IPS-18c (cell line): ENCODE data around the gene CHMP6.

Experiments used
- H3K4me3 ChIP-seq: 2 replicates; pipeline ENCODE4 v1.7.0; 2013; ENCODE audit warnings: low read depth, mild to moderate bottlenecking, low read length, moderate library complexity; ENCODE audit not compliant: insufficient read depth
- H3K9me3 ChIP-seq: one replicate; pipeline ENCODE4 v1.6.1; 2013; ENCODE audit warnings: mild to moderate bottlenecking, low read length, moderate library complexity; ENCODE audit not compliant: control insufficient read depth, insufficient read depth

CHMP6 gene

GRCh38 chr17:80953471-80954315 is 37.9 kb upstream of the CHMP6 start:
- Histone ChIP-seq H3K9me3 (no peaks in the 10 kb centered on the region), H3K4me3 (no peak overlapping the region)

DNA sequence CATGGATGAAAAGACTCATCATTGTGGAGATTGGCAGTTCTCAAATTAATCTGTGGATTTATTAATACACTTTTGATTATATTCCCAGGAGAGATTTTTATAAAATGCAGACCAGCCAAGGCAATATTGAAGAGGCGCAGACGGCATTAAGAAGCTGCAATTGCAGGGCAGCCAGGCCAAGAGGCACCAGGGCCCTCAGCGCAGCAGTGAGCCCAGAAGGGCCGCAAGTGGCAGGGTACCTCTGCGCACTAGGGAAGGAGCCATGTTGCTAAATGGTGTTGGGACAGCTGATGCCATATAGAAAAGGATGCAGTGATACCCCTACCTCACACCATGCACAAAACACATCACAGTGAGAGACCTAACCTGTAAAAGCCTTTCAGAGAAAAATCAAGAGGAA is 36.6 kb upstream of the CHMP6 start:
- Histone ChIP-seq H3K4me3 (no peak overlapping the region), H3K9me3 (no peaks in the 10 kb centered on the region)

DNA sequence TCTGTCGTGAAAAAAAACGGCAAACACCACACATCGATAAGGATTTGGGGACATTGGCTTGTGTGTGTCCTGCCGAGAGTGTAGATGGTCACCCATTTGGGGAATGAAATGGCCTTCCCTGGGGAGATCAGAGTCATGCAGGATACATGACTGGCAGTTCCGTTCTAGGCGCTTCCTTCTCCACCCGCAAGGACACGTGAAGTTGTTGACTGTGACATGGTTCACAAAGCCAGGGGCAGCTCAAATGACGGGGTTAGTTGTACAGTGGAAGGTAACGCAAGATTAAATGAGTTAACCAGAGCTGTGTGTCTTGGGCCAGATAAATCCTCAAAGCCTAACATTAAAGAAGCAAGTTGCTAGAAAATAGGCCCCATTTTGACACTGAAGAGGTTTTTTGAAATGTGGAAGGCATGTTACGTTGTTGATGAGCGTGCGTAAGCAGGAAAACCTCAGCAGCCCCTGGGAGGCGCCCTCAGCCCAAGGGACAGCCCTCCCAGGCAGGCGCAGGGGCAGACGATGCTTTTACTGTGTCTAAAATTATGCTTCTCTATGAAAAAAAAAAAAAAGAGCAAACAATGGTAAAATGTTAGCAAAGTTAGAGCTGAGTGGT is 35.9 kb upstream of the CHMP6 start:
- no peak overlapping the region for H3K4me3 ChIP-seq
- no peaks in the 10 kb centered on the region for H3K9me3 ChIP-seq

DNA sequence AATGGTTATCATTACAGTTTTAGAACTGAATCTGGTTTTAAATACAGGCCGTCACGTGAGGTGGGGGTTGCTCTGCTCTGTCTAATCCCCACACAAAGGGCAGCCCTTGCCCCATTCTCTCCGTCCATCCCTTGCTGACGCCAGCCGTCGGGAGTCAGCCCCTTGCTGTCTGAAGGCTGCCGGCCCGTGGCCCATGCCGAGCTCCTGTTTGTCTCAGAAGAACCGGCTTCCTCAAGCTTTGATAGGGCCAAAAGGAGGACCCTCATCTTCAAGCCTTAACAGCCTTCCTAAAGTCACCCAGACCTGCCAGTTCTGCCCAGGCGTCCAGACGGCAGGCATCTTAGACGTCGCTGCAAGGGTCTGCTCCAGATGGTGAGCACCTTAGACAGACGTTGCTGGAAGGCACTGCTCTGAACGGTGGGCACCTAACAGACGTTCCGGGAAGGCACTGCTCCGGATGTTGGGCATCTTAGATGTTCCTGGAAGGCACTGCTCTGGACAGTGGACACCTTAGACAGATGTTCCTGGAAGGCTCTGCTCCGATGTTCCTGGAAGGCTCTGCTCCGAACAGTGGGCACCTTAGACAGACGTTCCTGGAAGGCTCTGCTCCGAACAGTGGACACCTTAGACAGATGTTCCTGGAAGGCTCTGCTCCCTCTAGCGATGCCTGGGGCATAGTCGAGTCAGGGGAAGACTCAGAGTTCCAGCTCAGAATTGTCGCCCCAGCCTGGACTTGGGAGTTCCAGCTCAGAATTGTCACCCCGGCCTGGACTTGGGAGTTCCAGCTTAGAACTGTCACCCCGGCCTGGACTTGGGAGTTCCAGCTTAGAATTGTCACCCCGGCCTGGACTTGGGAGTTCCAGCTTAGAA is 35.1 kb upstream of the CHMP6 start:
- H3K9me3 ChIP-seq = no peaks in the 10 kb centered on the region
- H3K4me3 ChIP-seq = no peak overlapping the region

DNA sequence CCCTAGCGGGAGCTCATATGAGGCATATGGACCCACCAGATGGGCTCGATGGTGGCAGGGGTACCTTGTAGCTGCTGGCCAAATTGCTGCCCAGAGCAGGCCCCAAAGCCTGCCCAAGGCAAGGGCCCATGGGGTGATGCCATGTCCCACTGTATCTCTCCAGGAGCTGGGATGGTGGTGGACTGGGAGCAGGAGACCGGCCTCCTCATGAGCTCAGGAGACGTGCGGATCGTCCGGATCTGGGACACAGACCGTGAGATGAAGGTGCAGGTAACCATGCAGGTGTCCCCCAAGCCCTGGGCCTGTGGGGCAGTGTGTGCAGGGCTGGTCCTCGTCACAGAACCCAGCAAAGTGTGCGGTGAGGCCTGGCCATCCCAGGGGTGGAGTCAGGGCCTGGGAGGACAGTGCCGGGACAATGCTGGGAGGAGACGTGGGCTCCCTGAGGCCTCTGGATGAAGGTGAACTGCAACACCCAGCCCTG is 34.1 kb upstream of the CHMP6 start:
- Histone ChIP-seq H3K4me3 (no peak overlapping the region), H3K9me3 (no peaks in the 10 kb centered on the region)

- H3K4me3 ChIP-seq = no peak overlapping the region
- H3K9me3 ChIP-seq = no peaks in the 10 kb centered on the region
Observed at GRCh38 chr17:80959330-80960036, 32.2 kb upstream of the CHMP6 start.

DNA sequence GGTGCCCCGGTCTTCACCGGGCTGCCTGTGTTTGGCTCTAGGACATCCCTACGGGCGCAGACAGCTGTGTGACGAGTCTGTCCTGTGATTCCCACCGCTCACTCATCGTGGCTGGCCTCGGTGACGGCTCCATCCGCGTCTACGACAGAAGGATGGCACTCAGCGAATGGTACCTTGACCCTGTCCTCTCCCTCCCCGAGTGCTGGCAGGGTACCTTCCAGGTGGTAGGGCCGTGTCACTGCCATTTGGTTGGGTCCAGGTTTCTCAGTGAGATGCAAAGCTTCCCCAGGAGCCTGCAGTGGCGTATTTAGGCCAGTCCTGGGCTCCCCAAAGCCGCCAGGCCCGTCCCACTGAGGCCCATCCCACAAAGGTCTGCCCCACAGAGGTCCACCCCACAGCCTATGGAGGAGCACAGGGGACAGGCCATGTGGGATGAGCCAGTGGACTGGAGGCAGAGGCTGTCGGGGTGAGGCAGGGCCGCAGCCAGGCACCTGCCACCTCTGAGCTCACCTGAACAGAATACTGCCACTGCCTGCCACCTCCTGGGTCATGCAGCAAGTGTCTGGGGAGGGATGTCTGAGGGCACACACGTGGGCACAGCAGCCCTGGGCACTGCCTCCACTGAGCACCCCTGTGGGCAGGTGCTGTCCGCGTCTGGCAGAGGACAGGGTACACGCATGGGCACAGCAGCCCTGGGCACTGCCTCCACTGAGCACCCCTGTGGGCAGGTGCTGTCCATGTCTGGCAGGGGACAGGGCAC is 31.4 kb upstream of the CHMP6 start:
- no peaks in the 10 kb centered on the region for H3K9me3 ChIP-seq

DNA sequence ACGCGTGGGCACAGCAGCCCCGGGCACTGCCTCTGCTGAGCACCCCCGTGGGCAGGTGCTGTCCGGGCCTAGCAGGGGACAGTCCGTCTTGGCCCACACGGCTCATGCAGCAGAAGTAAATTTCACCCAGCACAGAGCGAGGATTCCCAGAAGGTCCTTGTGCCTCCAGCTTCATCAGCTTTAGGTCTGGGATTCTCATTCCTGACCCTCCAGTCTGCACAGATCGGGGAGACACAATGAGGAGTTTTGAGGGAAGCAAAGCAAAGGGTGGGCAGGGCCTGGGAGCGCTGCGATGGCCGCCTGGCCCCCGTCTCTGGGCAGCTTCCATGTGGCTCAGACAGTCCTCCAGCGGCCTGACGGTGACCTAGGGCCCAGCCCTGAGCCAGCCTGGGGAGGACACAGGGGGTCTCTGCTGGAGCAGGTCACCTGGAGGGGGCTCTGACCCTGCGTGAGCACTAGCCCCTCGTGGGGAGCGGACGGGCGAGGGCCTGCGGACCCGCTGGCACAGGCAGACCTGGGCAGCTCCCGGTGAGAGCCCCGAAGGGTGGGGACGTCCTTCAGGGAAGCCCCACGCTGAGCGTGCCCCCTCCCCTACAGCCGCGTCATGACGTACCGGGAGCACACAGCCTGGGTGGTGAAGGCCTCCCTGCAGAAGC is 30.7 kb upstream of the CHMP6 start:
- Histone ChIP-seq H3K4me3 (no peak overlapping the region), H3K9me3 (no peaks in the 10 kb centered on the region)

More for the DNA sequence above, 31.4 kb upstream of the CHMP6 start:
- no peak overlapping the region for H3K4me3 ChIP-seq

GRCh38 chr17:80961541-80962330 is 29.9 kb upstream of the CHMP6 start:
- Histone ChIP-seq H3K9me3 (no peaks in the 10 kb centered on the region), H3K4me3 (no peak overlapping the region)

- no peaks in the 10 kb centered on the region for H3K9me3 ChIP-seq
- H3K4me3 ChIP-seq = no peak overlapping the region
Observed at GRCh38 chr17:80962356-80963329, 29.0 kb upstream of the CHMP6 start.

DNA sequence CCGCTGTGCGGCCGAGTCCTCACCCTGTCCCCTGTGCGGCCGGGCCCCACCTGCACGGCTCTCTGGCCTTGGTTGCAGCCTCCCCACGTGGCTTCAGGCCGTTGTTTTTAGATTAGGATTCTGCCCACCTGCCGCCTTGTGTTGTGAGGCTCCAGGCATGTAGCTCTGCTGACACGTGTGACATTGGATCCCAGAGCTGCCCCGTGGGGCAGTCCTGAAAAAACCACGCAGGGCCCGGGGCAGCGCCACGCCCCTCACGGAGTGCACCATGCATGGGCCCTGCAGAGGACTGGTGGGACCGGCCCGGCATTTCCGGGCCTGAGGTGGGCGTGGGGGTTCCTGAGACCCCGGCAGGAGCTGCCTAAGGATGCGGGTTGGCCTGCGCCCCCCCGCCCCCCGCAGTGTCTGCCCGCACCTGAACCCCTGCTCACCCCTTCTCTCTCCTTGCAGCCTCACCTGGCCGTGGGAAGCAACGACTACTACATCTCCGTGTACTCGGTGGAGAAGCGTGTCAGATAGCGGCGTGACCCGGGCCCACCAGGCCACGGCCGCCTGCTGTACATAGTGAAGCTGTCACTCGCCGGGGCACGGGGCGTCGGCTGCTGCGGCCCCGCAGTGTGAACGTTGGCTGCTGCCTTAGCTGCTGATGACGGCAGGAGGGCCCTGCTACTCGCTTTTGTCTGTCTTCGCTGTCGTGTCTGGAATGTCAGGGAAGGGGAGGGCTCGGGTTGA is 27.7 kb upstream of the CHMP6 start:
- Histone ChIP-seq H3K4me3 (no peak overlapping the region), H3K9me3 (no peaks in the 10 kb centered on the region)

DNA sequence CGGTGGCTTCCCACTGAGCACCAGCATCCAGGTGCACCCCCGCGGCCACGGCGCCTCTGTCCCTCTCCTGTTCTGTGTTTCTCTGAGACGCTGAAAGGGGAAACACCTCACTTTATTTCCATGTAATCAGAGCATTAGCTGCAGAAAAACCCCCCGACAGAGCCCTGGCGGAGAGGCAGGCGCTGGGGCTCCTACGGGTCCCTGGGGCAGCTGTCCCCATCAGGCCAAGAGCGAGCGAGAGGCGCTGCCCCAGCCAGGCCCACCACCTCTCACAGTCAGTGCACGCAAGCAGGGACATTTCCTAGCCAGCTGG is 27.1 kb upstream of the CHMP6 start:
- Histone ChIP-seq H3K4me3 (no peak overlapping the region), H3K9me3 (no peaks in the 10 kb centered on the region)

DNA sequence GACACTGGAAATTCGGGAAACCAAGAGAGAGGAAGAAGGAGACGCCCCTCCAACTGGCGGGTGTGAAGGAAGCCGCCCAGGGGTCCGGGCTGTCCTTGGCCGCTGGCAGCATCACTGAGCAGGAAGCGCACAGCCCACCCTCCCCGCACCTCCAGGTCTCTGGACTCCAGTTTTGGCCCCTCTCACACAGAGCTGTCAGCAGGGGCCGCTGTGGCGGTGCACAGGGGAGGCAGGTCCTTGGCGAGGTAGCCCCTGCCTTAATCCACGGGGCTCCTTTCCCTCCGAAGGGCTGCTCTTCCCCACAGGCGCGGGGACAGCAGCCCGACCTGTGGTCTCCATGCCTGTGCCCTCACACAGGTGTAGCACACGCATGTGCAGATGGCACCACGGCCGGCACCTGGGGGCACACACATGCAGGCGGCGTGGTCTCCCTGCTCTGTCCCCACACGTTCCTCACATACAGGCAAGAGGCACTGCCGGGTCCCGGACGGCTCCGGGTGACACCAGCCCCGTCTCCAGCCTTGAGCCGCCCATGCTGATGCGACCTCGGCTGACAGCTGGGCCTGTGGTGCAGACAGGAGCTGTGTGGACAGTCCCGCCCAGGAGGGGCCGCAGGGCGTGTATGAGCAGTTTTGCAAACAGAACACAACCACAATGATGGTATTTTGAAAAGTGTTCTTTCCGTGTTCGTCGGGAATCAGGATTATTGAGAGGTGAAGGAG is 26.6 kb upstream of the CHMP6 start:
- no peak overlapping the region for H3K4me3 ChIP-seq
- no peaks in the 10 kb centered on the region for H3K9me3 ChIP-seq
